Activated CD8-positive, alpha-beta T cell treated with anti-CD3 and anti-CD28 coated beads, Interleukin-2, amount 10 ng/mL, durations not matched to agents 7 days and 5 days (primary cell): Measurements from ENCODE around the gene GREM1. TPM values are rescaled to one million over a fixed set of nuclear protein-coding genes. Genes with fewer than 3 reads are reported as not detected.

Source experiments
- ATAC-seq: fragments of 150-1000 bp; cut with Tn5 transposase; one replicate; pipeline ENCODE4 v1.10.0; 2021; ENCODE audit warnings: moderate library complexity
- CTCF ChIA-PET: fragments of 350-600 bp; sonication (Branson Sonifier 250); formaldehyde crosslinking; loops from one replicate; lab custom pipeline; 2021; ENCODE audit warnings: antibody characterized with exemption; lab: Charles Lee
- POLR2A ChIA-PET: fragments of 350-600 bp; sonication (Branson Sonifier 250); formaldehyde crosslinking; loops from one replicate; lab custom pipeline; 2021; ENCODE audit warnings: antibody characterized with exemption; lab: Charles Lee
- DNase-seq: peaks from one replicate; pipeline ENCODE4 v3.0.0-alpha.2; 2020
- H3K27ac Mint-ChIP-seq: one replicate; pipeline ENCODE4 v1.8.0; 2021; ENCODE audit warnings: mild to moderate bottlenecking, mixed read lengths
- H3K27me3 Mint-ChIP-seq: one replicate; pipeline ENCODE4 v1.8.0; 2021; ENCODE audit warnings: low read depth, mixed read lengths
- H3K36me3 Mint-ChIP-seq: one replicate; pipeline ENCODE4 v1.8.0; 2021; ENCODE audit warnings: low read depth, mixed read lengths
- H3K4me1 Mint-ChIP-seq: one replicate; pipeline ENCODE4 v1.8.0; 2021; ENCODE audit warnings: low read depth, mixed read lengths
- H3K4me3 Mint-ChIP-seq: one replicate; pipeline ENCODE4 v1.8.0; 2021; ENCODE audit warnings: mild to moderate bottlenecking, mixed read lengths
- H3K9me3 Mint-ChIP-seq: one replicate; pipeline ENCODE4 v1.8.0; 2022; ENCODE audit warnings: mixed read lengths; ENCODE audit not compliant: insufficient read depth
- total RNA-seq, 2 experiments: library from RNA; stranded (reverse); gene quantifications; one replicate each; pipeline ENCODE4 v1.2.3, GENCODE V29; 2021

Gene GREM1
- total RNA-seq, 2 experiments from 2014 or later, result not detected

DNA sequence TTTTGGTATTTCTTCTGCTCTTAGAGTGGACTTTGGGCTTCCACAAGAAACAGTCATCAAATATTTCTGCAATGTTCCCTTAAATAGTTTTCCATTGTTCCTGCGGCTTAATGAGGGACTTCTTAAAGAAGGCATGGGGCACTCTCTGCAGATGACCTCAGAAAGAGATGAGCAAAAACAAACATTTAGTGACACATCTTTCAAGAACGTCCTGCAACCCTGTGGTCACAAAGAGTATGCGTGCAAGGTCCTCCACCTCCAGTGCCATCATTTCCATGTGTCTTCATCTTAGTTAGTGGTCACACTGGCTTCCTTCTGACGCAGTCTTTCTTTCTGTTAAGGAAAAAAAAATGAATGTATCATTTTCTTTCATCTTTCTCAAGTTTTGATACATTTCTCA is 56.2 kb downstream of the GREM1 start:
- H3K4me1 Mint-ChIP-seq, result no peaks in the 10 kb centered on the region
- POLR2A ChIA-PET, result no interaction called here
- ATAC-seq (no peak), DNase-seq (no peak)
- H3K4me3 Mint-ChIP-seq, result no peak overlapping the region
- H3K27me3 Mint-ChIP-seq, result peaks cover 2% of the 10 kb centered on the region
- no peaks in the 10 kb centered on the region for H3K9me3 Mint-ChIP-seq
- H3K27ac Mint-ChIP-seq, result no peak overlapping the region
- H3K36me3 Mint-ChIP-seq, result no peaks in the 10 kb centered on the region
- CTCF ChIA-PET, result no interaction called here

DNA sequence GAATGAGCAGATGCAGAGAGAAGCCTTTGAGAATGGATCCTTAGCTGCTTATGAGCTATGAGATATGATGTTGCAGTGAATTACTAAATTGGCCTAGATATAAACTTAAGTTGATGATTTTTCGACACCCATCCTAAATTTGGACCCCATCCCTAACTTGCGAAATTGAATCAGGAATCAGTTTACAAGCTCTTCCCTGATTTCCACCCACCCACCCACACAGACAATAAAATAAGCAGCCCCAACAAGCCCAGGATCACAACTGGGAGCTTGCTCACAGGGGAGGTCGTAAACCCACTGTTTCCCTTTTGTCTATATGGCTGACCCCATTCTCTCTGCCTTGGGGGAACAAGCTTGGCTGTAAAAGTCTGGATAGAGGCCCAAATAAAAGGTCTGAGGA is 57.3 kb downstream of the GREM1 start:
- Mint-ChIP-seq H3K4me3 (no peak overlapping the region), H3K9me3 (no peaks in the 10 kb centered on the region), H3K4me1 (no peaks in the 10 kb centered on the region), H3K36me3 (no peaks in the 10 kb centered on the region), H3K27ac (no peak overlapping the region), H3K27me3 (peaks cover 2% of the 10 kb centered on the region)
- no peak for ATAC-seq
- POLR2A ChIA-PET, result no interaction called here
- CTCF ChIA-PET, result no interaction called here
- DNase-seq, result no peak

GRCh38 chr15:32778391-32779176 is 60.8 kb downstream of the GREM1 start:
- H3K36me3 Mint-ChIP-seq, result no peaks in the 10 kb centered on the region
- CTCF ChIA-PET, result no interaction called here
- no peak overlapping the region for H3K27ac Mint-ChIP-seq
- no peak overlapping the region for H3K4me3 Mint-ChIP-seq
- ATAC-seq, result no peak
- no peaks in the 10 kb centered on the region for H3K9me3 Mint-ChIP-seq
- no peak for DNase-seq
- POLR2A ChIA-PET, result no interaction called here
- no peaks in the 10 kb centered on the region for H3K4me1 Mint-ChIP-seq
- H3K27me3 Mint-ChIP-seq, result peaks cover 6% of the 10 kb centered on the region

- ATAC-seq (no peak), DNase-seq (no peak)
- H3K36me3 Mint-ChIP-seq, result no peaks in the 10 kb centered on the region
- H3K27ac Mint-ChIP-seq, result no peak overlapping the region
- H3K4me3 Mint-ChIP-seq, result no peak overlapping the region
- no peaks in the 10 kb centered on the region for H3K4me1 Mint-ChIP-seq
- CTCF ChIA-PET, result no interaction called here
- H3K9me3 Mint-ChIP-seq, result no peaks in the 10 kb centered on the region
- peaks cover 9% of the 10 kb centered on the region for H3K27me3 Mint-ChIP-seq
- POLR2A ChIA-PET, result no interaction called here
These were observed 64.0 kb downstream of the GREM1 start for GRCh38 chr15:32781781-32782180.

DNA sequence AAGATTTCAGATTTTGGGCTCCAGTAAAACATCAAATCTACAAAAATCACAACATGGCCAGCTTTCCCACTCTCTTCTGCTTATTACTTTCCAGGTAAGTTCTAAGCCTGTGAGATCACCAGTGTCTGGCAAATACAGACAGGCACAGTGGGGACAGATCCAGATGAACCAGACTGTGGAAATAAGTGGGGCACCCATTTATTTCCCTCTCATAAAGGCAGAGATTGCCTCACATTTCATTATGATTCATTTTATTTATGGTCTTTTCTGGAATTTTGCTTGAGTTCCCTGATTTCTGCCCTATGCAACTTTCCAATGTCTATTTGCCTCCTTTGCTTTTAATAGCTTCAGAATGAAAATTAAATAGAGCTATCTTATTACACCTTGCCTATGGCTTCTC is 66.8 kb downstream of the GREM1 start:
- Mint-ChIP-seq H3K27me3 (peaks cover 9% of the 10 kb centered on the region), H3K9me3 (no peaks in the 10 kb centered on the region), H3K4me1 (no peaks in the 10 kb centered on the region), H3K4me3 (no peak overlapping the region), H3K27ac (no peak overlapping the region), H3K36me3 (no peaks in the 10 kb centered on the region)
- DNase-seq (no peak), ATAC-seq (no peak)
- ChIA-PET CTCF (no interaction called here), POLR2A (interaction anchor here (0.7 kb wide), 1 partner anchor 116 kb away, joined by 3 read pairs; no protein-coding TSS in a partner anchor)

- Mint-ChIP-seq H3K9me3 (no peaks in the 10 kb centered on the region), H3K36me3 (no peaks in the 10 kb centered on the region), H3K4me3 (no peak overlapping the region), H3K27ac (no peak overlapping the region), H3K27me3 (peaks cover 9% of the 10 kb centered on the region), H3K4me1 (no peaks in the 10 kb centered on the region)
- CTCF ChIA-PET, result no interaction called here
- ATAC-seq (no peak), DNase-seq (no peak)
- POLR2A ChIA-PET, result interaction anchor here (0.8 kb wide), 1 partner anchor 1971 kb away, joined by 3 read pairs; no protein-coding TSS in a partner anchor
These were observed 69.1 kb downstream of the GREM1 start for GRCh38 chr15:32786906-32787305.

GRCh38 chr15:32787949-32788348 is 70.1 kb downstream of the GREM1 start:
- H3K9me3 Mint-ChIP-seq, result no peaks in the 10 kb centered on the region
- ChIA-PET CTCF (no interaction called here), POLR2A (no interaction called here)
- H3K36me3 Mint-ChIP-seq, result no peaks in the 10 kb centered on the region
- H3K4me1 Mint-ChIP-seq, result no peaks in the 10 kb centered on the region
- DNase-seq (no peak), ATAC-seq (no peak)
- no peak overlapping the region for H3K4me3 Mint-ChIP-seq
- H3K27ac Mint-ChIP-seq, result no peak overlapping the region
- peaks cover 8% of the 10 kb centered on the region for H3K27me3 Mint-ChIP-seq

DNA sequence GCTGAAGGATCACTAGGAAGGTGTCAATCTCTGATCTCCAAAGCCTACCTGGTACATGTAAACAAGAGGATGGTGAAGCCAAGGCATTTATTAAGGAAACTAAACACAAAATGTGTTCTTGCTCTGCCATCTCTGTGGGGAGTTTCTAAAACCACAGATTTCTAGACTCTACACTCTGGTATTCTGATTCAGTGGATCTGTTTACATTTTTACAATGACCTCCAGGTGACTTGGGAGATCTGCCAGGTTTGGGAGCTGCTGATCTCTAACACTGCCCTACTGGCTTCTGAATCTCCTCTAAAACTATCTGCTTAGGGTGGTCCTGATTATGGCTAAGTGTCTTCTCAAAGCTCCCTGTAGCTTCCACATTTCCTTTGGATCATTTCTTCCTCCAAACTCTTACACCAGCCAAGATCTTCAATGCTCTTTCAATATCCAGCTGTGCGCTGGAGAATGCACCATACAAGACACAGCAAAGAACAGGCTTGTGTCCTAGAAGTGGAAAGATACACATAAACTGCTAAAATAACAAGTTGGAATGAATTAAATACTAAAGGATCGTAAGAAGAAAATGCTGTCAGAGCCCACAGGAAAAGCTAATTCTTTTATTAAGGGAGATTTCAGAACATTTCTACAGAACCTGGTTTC is 72.7 kb downstream of the GREM1 start:
- Mint-ChIP-seq H3K36me3 (no peaks in the 10 kb centered on the region), H3K27ac (no peak overlapping the region), H3K27me3 (peaks cover 5% of the 10 kb centered on the region), H3K9me3 (no peaks in the 10 kb centered on the region), H3K4me3 (no peak overlapping the region), H3K4me1 (no peaks in the 10 kb centered on the region)
- POLR2A ChIA-PET, result no interaction called here
- DNase-seq (no peak), ATAC-seq (no peak)
- CTCF ChIA-PET, result no interaction called here

DNA sequence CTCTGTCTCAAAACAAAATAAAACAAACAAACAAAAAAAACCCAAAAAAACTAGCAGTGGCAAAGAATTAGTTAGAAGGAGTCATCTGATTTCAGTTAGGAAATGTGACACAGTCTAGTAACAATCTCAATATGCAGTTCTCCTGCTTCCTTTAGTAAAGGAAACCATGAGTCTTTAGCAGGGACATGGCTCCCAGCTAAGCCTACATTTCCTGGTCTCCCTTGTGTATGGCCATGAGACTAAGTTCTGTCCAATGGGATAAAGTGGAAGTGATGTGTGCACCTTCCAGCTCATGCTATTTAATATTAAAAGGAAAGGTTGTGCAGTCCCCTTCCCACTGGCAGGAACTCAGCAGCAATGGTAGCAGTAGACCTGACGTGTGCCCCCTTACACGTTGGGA is 74.6 kb downstream of the GREM1 start:
- Mint-ChIP-seq H3K4me3 (no peak overlapping the region), H3K9me3 (no peaks in the 10 kb centered on the region), H3K27me3 (peaks cover 5% of the 10 kb centered on the region), H3K4me1 (no peaks in the 10 kb centered on the region), H3K36me3 (no peaks in the 10 kb centered on the region), H3K27ac (no peak overlapping the region)
- DNase-seq, result no peak
- ATAC-seq, result no peak
- ChIA-PET POLR2A (no interaction called here), CTCF (no interaction called here)

Other genes starting within 250 kb of the GREM1 start
- gene GOLGA8N, start 124.5 kb upstream of the GREM1 start, total RNA-seq, result 10 to 100 TPM; 32.0 to 36.9 TPM
- 100 to 1,000 TPM; 155 to 158 TPM for gene ARHGAP11A, start 102.5 kb upstream of the GREM1 start, total RNA-seq
- gene SCG5, start 76.3 kb upstream of the GREM1 start, total RNA-seq, result 1 to 10 TPM; 2.8 to 3.0 TPM